GM19043 (cell line): ENCODE data around the gene SEC23A.
A peak's percentile ranks its signal among the peaks of the same experiment; 100 is the strongest.
"Not testable (repeated sequence)": the region's sequence is repeated elsewhere in the genome, so short reads cannot be mapped to it uniquely, and the experiment has no call there.

Experiments
- ATAC-seq: cut with Tn5 transposase; IDR thresholded peaks from one replicate; pipeline ENCODE4 v1.9.1; 2021; ENCODE audit warnings: low read depth; ENCODE audit not compliant: unreplicated experiment

Gene SEC23A

DNA sequence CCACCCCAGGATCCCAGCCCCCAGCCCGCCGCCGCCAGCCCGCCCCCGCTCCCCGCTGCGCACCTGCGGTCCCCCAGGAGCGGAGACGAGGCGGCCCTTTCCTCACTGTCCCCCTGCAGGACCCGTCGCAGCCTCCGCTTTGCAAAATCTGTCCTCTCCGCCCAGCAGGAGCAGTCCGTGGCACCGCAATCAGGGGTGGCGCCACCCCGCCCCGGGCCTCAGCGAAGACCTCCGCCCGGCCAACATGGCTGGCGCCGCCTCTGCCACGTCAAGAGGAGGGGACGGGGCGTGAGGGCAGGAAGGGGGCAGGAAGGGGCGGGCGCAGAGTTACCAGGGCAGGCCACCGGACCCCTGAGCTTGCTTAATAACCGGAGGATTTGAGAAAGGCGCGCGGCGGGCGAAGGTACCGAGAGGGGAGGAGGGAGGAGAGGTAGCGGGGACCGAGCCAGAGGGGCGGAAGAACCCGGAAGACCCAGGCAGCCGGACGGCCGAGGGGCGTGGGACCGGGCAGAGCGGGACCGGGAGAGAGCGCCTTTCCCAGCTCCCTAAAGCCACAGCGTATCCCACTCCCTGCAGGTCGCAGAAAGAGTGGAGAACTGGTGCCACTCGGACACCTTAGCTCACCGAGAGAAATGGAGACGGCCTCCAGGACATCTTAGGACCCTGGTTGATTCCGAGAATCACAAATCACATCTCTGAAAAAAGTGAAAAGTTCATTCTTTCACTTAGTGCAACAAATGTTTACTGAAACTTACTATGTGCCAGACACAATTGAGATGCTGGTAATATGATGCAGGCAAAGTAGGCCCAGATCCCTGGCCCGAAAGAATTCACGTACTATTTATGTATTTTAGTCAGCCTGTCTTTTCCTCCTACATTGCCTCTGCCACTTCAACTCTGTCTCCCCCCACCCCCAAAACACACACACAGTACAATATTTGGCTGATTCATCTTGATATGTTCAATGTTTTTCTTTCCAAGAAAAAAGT lies at the start of gene SEC23A:
SEC23A (minus strand) TSS at position 267 of the 989 bp plus-strand sequence. CDS start 7,117 bp downstream, outside the sequence.
- peak; percentile 90 for ATAC-seq

DNA sequence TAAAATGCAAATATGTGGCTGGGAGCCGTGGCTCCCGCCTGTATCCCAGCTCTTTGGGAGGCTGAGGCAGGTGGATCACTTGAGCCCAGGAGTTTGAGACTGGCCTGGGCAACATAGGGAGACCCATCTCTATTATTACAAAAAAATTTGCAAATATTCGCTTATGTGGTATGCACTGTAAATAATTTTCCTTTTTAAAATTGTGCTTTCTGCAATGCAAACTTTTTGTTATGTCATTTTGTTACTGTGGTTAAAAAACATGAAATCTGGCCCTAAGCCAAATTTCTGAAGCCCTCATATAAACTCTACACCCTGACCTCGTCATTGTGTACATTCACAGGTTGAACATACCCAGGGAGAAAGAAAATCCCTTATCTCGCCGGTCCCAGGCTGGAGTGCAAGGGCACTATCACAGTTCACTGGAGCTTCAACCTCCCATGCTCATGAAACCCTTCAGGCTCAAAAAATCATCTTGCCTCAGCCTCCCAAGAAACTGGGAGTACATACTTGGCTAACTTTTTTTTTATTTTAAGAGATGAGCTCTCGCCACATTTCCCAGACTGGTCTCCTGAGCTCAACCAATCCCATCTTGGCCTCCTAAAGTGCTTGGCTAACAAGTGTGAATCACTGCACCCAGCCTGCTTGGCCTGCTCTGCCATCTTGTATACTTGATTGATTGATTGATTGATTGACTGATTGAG lies 42.4 kb upstream of the SEC23A start:
- no peak for ATAC-seq

DNA sequence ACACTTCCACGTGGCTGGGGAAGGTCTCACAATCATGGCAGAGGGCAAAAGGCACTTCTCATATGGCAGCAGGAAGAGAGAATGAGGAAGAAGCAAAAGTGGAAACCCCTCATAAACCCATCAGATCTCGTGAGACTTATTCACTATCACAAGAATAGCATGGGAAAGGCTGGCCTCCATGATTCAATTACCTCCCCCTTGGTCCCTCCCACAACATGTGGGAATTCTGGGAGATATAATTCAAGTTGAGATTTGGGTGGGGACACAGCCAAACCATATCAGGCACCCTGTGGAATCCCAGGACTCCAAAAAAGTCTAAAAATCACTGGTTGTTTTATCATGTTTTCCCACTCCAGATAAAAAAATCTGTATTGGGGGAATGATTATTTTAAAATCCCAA lies 40.2 kb upstream of the SEC23A start:
- not testable (repeated sequence) for ATAC-seq

- ATAC-seq = not testable (repeated sequence)
These were observed 38.6 kb upstream of the SEC23A start for GRCh38 chr14:39141623-39142022.

DNA sequence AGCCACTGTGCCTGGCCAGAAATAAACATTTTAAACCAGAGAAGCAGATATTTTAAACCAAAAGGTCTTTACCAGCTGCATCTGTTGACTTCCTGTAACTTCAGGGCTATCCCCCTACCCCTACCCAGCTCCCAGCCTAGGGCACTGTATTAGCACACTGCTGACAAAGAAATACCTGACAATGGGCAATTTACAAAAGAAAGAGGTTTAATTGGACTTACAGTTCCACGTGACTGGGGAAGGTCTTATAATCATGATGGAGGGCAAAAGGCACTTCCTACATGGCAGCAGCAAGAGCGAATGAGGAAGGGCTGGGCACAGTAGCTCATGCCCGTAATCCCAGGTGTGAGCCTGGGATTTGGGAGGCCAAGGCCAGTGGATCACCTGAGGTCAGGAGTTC lies 37.1 kb upstream of the SEC23A start:
- ATAC-seq = no peak

- ATAC-seq = no peak
These were observed 35.4 kb upstream of the SEC23A start for GRCh38 chr14:39138440-39138839.

- ATAC-seq = not testable (repeated sequence)
These were observed 34.8 kb upstream of the SEC23A start for GRCh38 chr14:39137835-39138234.

- no peak for ATAC-seq
These were observed 19.5 kb upstream of the SEC23A start for GRCh38 chr14:39122330-39123138.

DNA sequence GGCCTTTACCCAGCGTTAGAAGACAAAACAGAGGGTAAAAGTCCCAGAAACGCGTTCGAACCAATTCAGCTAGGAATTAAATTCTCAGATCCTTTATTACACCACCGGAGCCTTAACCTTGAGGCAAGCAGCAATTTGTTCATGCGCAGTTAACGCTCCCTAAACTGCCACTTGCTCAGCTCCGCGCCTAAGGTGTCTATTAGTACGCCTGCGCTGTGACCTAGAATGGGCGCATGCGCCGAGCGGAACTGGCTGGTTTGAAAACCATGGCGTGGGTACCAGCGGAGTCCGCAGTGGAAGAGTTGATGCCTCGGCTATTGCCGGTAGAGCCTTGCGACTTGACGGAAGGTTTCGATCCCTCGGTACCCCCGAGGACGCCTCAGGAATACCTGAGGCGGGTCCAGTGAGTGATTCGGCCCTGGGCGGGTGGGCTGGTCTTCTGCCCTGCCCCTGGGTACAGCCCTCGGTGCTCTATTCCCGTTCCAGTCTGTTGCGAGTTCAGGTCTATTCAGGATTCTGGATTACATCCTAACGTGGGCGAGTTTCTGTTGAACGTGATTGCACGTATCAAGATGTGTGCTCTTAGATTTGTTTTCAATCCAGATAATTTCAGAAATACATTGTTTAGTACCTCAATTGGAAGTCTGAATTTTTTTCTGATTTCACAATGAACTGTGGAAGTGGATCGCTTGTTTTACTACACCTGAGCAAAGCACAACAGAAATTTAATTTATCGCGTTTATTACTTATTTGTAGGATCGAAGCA lies 11.2 kb upstream of the SEC23A start, which contains the start of gene GEMIN2:
GEMIN2 (plus strand) TSS at position 251 of the 766 bp plus-strand sequence; CDS start at position 267, 16 bp downstream.
- ATAC-seq = peak; percentile 84

GRCh38 chr14:39113685-39114072 lies 10.6 kb upstream of the SEC23A start:
- ATAC-seq = no peak

DNA sequence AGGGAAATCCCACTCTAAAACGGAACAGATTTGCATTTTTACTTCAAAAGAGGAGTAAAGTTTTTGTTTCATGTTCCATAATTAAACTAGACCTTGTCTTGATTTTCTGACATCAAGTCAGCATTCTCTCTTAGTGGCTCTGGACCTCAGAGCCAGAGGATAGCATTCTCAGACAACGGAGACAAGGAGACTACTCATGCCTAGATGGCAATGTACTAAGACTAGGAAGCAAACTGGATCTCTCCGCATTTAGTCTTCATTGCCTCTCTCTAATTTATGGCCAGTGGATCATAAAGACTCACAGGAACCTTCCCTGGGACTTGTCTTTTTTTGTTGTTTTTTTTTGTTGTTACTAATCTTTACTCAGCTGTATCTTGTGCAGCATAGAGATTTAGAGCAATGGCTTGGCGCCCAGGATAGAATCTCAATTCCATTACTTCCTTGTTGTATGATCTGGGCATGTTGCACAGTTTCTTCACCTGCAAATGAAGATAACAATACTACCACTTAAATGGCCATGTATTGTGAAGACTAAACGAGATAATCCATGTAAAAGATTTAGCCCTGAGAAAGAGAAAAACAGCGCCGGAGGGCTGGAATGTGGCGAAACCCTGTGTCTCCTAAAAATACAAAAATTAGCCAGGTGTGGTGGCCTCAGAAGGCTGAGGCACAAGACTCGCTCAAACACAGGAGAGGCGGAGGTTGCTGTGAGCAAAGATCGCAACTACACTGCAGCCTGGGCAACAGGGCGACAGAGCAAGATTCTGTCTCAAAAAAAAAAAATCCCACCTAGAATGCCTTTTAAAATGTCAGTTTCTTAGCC lies 7.1 kb upstream of the SEC23A start:
- no peak for ATAC-seq

DNA sequence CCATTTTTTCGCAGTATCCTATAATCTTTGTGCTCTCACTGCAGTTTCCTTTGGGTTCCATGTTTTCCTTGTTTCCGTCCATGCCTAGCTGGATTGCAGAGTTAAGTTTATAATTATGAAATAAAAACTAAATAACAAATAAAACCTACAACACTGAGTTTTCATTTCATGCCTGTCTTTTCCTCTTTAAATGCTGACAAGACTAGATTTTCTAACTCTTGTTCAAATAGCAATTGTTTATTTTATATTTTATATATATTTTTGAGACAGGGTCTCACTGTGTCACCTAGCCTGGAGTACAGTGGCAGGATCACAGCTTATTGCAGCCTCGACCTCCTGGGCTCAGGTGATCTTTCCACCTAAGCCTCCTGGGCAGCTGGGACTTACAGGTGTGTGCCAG lies 5.8 kb upstream of the SEC23A start:
- ATAC-seq = no peak

GRCh38 chr14:39107591-39107996 lies 4.6 kb upstream of the SEC23A start:
- ATAC-seq = peak; percentile 30

DNA sequence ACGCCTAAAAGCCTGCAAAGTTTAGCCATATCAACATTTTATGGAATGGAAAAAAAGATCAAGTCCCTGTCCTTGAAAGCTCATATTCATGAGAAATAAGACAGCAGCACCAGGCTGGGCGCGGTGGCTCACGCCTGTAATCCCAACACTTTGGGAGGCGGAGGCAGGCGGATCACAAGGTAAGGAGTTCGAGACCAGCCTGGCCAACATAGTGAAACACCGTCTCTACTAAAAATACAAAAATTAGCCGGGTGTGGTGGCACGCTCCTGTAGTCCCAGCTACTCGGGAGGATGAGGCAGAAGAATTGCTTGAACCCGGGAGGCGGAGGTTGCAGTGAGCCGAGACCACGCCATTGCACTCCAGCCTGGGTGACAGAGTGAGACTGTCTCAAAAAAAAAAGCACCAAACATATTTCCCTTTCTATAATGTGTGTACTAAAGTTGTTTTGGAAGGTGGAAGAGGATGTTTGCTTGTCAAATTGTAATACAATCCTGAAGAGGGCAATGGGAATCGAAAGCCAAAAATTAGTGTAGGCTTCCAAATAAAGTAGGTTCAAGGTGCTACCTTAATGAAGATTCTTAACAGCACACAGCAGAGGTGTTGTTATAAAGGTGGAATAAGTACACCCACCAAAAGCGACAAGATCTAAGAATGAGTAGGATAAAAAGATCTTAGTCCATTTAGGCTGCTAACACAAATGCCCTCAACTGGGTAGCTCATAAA lies 1.2 kb upstream of the SEC23A start:
- not testable (repeated sequence) for ATAC-seq

GRCh38 chr14:39102265-39102968 lies 618 bp downstream of the SEC23A start:
- peak; percentile 1 for ATAC-seq

GRCh38 chr14:39099748-39100147 lies 3.3 kb downstream of the SEC23A start:
- no peak for ATAC-seq

- ATAC-seq = not testable (repeated sequence)
These were observed 3.8 kb downstream of the SEC23A start for GRCh38 chr14:39099215-39099614.

DNA sequence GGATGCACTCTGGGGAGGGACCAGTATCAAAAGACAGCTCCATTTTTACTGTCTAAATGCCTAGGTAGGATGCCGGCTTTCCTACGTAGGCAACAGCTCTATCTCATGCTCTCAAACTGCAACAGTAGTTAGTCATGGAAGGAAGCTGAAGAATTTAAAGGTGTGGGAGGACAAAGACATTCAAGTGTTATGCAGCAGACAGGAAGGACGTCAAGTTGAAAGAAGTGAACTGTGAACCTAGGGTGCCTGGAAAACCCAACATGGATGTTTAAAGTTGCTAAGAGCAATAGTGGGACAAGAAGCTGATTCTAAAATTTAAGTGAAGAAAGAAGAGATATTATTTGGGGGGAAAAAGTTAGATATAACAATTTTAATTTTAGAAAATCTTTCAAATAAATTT lies 5.9 kb downstream of the SEC23A start:
- ATAC-seq = no peak
